ENCODE data around the gene TMEM54.
A peak's percentile ranks its signal among the peaks of the same experiment; 100 is the strongest.

Gene TMEM54

GRCh38 chr1:32899586-32900296 lies 1.4 kb downstream of the TMEM54 start:
- no peak overlapping the region for H3K27ac ChIP-seq (ENCODE audit: low read length)
- peaks cover 44% of the 10 kb centered on the region for H3K27me3 ChIP-seq (ENCODE audit: control insufficient read depth, insufficient read depth, low read length)
- H3K9me3 ChIP-seq (ENCODE audit: control insufficient read depth, low read depth, low read length) = no peaks in the 10 kb centered on the region
- H3K4me3 ChIP-seq (ENCODE audit: low read length) = no peak overlapping the region
- no peaks in the 10 kb centered on the region for H3K36me3 ChIP-seq (ENCODE audit: control insufficient read depth, low read depth, low read length)
- no peak overlapping the region for H3K9ac ChIP-seq (ENCODE audit: low read length)
- no peaks in the 10 kb centered on the region for H3K4me1 ChIP-seq (ENCODE audit: control insufficient read depth, low read depth, low read length)

- Histone ChIP-seq H3K9me3 (ENCODE audit: control insufficient read depth, low read depth, low read length) (no peaks in the 10 kb centered on the region), H3K27me3 (ENCODE audit: control insufficient read depth, insufficient read depth, low read length) (peaks cover 44% of the 10 kb centered on the region), H3K9ac (ENCODE audit: low read length) (no peak overlapping the region), H3K4me3 (ENCODE audit: low read length) (no peak overlapping the region), H3K4me1 (ENCODE audit: control insufficient read depth, low read depth, low read length) (peaks cover 2% of the 10 kb centered on the region), H3K27ac (ENCODE audit: low read length) (no peak overlapping the region), H3K36me3 (ENCODE audit: control insufficient read depth, low read depth, low read length) (no peaks in the 10 kb centered on the region)
Measured at GRCh38 chr1:32898958-32899357, 2.2 kb downstream of the TMEM54 start.

- peaks cover 44% of the 10 kb centered on the region for H3K27me3 ChIP-seq (ENCODE audit: control insufficient read depth, insufficient read depth, low read length)
Measured at GRCh38 chr1:32898056-32898455, 3.1 kb downstream of the TMEM54 start.

GRCh38 chr1:32897082-32898049 lies 3.8 kb downstream of the TMEM54 start:
- Histone ChIP-seq H3K4me1 (ENCODE audit: control insufficient read depth, low read depth, low read length) (peaks cover 4% of the 10 kb centered on the region), H3K36me3 (ENCODE audit: control insufficient read depth, low read depth, low read length) (no peaks in the 10 kb centered on the region)

More at GRCh38 chr1:32898056-32898455, 3.1 kb downstream of the TMEM54 start:
- Histone ChIP-seq H3K9ac (ENCODE audit: low read length) (no peak overlapping the region), H3K4me1 (ENCODE audit: control insufficient read depth, low read depth, low read length) (peaks cover 4% of the 10 kb centered on the region), H3K4me3 (ENCODE audit: low read length) (no peak overlapping the region), H3K9me3 (ENCODE audit: control insufficient read depth, low read depth, low read length) (no peaks in the 10 kb centered on the region), H3K27ac (ENCODE audit: low read length) (no peak overlapping the region), H3K36me3 (ENCODE audit: control insufficient read depth, low read depth, low read length) (no peaks in the 10 kb centered on the region)

GRCh38 chr1:32896451-32896850 lies 4.7 kb downstream of the TMEM54 start:
- Histone ChIP-seq H3K9ac (ENCODE audit: low read length) (no peak overlapping the region), H3K36me3 (ENCODE audit: control insufficient read depth, low read depth, low read length) (no peaks in the 10 kb centered on the region), H3K4me1 (ENCODE audit: control insufficient read depth, low read depth, low read length) (peaks cover 4% of the 10 kb centered on the region), H3K27me3 (ENCODE audit: control insufficient read depth, insufficient read depth, low read length) (peaks cover 43% of the 10 kb centered on the region), H3K4me3 (ENCODE audit: low read length) (no peak overlapping the region), H3K9me3 (ENCODE audit: control insufficient read depth, low read depth, low read length) (no peaks in the 10 kb centered on the region), H3K27ac (ENCODE audit: low read length) (no peak overlapping the region)

More at GRCh38 chr1:32897082-32898049, 3.8 kb downstream of the TMEM54 start:
- peaks cover 43% of the 10 kb centered on the region for H3K27me3 ChIP-seq (ENCODE audit: control insufficient read depth, insufficient read depth, low read length)
- no peaks in the 10 kb centered on the region for H3K9me3 ChIP-seq (ENCODE audit: control insufficient read depth, low read depth, low read length)
- no peak overlapping the region for H3K27ac ChIP-seq (ENCODE audit: low read length)
- H3K9ac ChIP-seq (ENCODE audit: low read length) = no peak overlapping the region
- H3K4me3 ChIP-seq (ENCODE audit: low read length) = no peak overlapping the region

- peaks cover 39% of the 10 kb centered on the region for H3K27me3 ChIP-seq (ENCODE audit: control insufficient read depth, insufficient read depth, low read length)
- no peaks in the 10 kb centered on the region for H3K36me3 ChIP-seq (ENCODE audit: control insufficient read depth, low read depth, low read length)
- peaks cover 4% of the 10 kb centered on the region for H3K4me1 ChIP-seq (ENCODE audit: control insufficient read depth, low read depth, low read length)
- no peaks in the 10 kb centered on the region for H3K9me3 ChIP-seq (ENCODE audit: control insufficient read depth, low read depth, low read length)
- H3K4me3 ChIP-seq (ENCODE audit: low read length) = no peak overlapping the region
- H3K9ac ChIP-seq (ENCODE audit: low read length) = no peak overlapping the region
- H3K27ac ChIP-seq (ENCODE audit: low read length) = no peak overlapping the region
Measured at GRCh38 chr1:32895325-32896215, 5.6 kb downstream of the TMEM54 start.

- H3K4me1 ChIP-seq (ENCODE audit: control insufficient read depth, low read depth, low read length) = peaks cover 4% of the 10 kb centered on the region
- H3K27me3 ChIP-seq (ENCODE audit: control insufficient read depth, insufficient read depth, low read length) = peaks cover 30% of the 10 kb centered on the region
- no peak overlapping the region for H3K9ac ChIP-seq (ENCODE audit: low read length)
- no peak overlapping the region for H3K4me3 ChIP-seq (ENCODE audit: low read length)
- no peaks in the 10 kb centered on the region for H3K36me3 ChIP-seq (ENCODE audit: control insufficient read depth, low read depth, low read length)
- no peaks in the 10 kb centered on the region for H3K9me3 ChIP-seq (ENCODE audit: control insufficient read depth, low read depth, low read length)
- no peak overlapping the region for H3K27ac ChIP-seq (ENCODE audit: low read length)
Measured at GRCh38 chr1:32894681-32895080, 6.5 kb downstream of the TMEM54 start.

GRCh38 chr1:32894019-32894600 lies 7.1 kb downstream of the TMEM54 start:
- peaks cover 4% of the 10 kb centered on the region for H3K4me1 ChIP-seq (ENCODE audit: control insufficient read depth, low read depth, low read length)
- H3K27ac ChIP-seq (ENCODE audit: low read length) = no peak overlapping the region
- H3K9ac ChIP-seq (ENCODE audit: low read length) = peak overlapping the region; percentile 35
- peak overlapping the region; percentile 66 for H3K4me3 ChIP-seq (ENCODE audit: low read length)
- H3K9me3 ChIP-seq (ENCODE audit: control insufficient read depth, low read depth, low read length) = no peaks in the 10 kb centered on the region
- H3K36me3 ChIP-seq (ENCODE audit: control insufficient read depth, low read depth, low read length) = no peaks in the 10 kb centered on the region
- peaks cover 25% of the 10 kb centered on the region for H3K27me3 ChIP-seq (ENCODE audit: control insufficient read depth, insufficient read depth, low read length)

GRCh38 chr1:32893198-32894018 lies 7.8 kb downstream of the TMEM54 start:
- H3K36me3 ChIP-seq (ENCODE audit: control insufficient read depth, low read depth, low read length) = no peaks in the 10 kb centered on the region
- no peak overlapping the region for H3K27ac ChIP-seq (ENCODE audit: low read length)
- H3K4me3 ChIP-seq (ENCODE audit: low read length) = peak overlapping the region; percentile 66
- H3K9ac ChIP-seq (ENCODE audit: low read length) = peak overlapping the region; percentile 35
- peaks cover 4% of the 10 kb centered on the region for H3K4me1 ChIP-seq (ENCODE audit: control insufficient read depth, low read depth, low read length)
- H3K9me3 ChIP-seq (ENCODE audit: control insufficient read depth, low read depth, low read length) = no peaks in the 10 kb centered on the region
- H3K27me3 ChIP-seq (ENCODE audit: control insufficient read depth, insufficient read depth, low read length) = peaks cover 21% of the 10 kb centered on the region
